OCI-LY1 (cell line): ENCODE data around the gene PCDHB16.
"Not testable (repeated sequence)": the region's sequence is repeated elsewhere in the genome, so short reads cannot be mapped to it uniquely, and the experiment has no call there.

Experiments
- EZH2 ChIP-seq: fragments of 200-600 bp; sonication (generic), shearing (Covaris generic); IDR thresholded peaks from 2 replicates; pipeline ENCODE4 v1.8.0; 2017; ENCODE audit warnings: borderline replicate concordance, mixed run types, mild to moderate bottlenecking, antibody characterized with exemption, low read length, moderate library complexity, mixed read lengths
- TF ChIP-seq, protein P1 (sequence below): fragments of 200-600 bp; sonication (generic), shearing (Covaris generic); IDR thresholded peaks from 2 replicates; pipeline ENCODE4 v1.5.1; 2017; ENCODE audit warnings: mild to moderate bottlenecking, antibody characterized with exemption, low read length, moderate library complexity, mixed read lengths

DNA sequence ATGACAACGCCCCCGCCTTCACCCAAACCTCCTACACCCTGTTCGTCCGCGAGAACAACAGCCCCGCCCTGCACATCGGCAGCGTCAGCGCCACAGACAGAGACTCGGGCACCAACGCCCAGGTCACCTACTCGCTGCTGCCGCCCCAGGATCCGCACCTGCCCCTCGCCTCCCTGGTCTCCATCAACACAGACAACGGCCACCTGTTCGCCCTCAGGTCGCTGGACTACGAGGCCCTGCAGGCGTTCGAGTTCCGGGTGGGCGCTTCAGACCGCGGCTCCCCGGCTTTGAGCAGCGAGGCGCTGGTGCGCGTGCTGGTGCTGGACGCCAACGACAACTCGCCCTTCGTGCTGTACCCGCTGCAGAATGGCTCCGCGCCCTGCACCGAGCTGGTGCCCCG, 2.8 kb upstream of the PCDHB16 start:
- not testable (repeated sequence) for TF ChIP-seq EZH2
- TF ChIP-seq, protein P1, sequence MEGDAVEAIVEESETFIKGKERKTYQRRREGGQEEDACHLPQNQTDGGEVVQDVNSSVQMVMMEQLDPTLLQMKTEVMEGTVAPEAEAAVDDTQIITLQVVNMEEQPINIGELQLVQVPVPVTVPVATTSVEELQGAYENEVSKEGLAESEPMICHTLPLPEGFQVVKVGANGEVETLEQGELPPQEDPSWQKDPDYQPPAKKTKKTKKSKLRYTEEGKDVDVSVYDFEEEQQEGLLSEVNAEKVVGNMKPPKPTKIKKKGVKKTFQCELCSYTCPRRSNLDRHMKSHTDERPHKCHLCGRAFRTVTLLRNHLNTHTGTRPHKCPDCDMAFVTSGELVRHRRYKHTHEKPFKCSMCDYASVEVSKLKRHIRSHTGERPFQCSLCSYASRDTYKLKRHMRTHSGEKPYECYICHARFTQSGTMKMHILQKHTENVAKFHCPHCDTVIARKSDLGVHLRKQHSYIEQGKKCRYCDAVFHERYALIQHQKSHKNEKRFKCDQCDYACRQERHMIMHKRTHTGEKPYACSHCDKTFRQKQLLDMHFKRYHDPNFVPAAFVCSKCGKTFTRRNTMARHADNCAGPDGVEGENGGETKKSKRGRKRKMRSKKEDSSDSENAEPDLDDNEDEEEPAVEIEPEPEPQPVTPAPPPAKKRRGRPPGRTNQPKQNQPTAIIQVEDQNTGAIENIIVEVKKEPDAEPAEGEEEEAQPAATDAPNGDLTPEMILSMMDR, result not testable (repeated sequence)
